HepG2 (cell line): ENCODE measurements around the gene RELL1. TPM values are rescaled to one million over a fixed set of nuclear protein-coding genes. Genes with fewer than 3 reads are reported as not detected.

Experiments used
- GATA4 ChIP-seq: sonication (generic); IDR thresholded peaks from 2 replicates; pipeline ENCODE4 v1.6.1; 2016; ENCODE audit warnings: antibody characterized with exemption, low read depth, borderline replicate concordance
- GLMP ChIP-seq: sonication (generic); formaldehyde crosslinking; IDR thresholded peaks from 2 replicates; pipeline ENCODE4 v1.9.0; 2021; ENCODE audit warnings: missing genetic modification reagents, mild to moderate bottlenecking, borderline replicate concordance
- JUND ChIP-seq: sonication (generic); formaldehyde crosslinking; IDR thresholded peaks from 2 replicates; pipeline ENCODE4 v1.8.0; 2022; ENCODE audit warnings: mild to moderate bottlenecking, missing genetic modification reagents
- MXI1 ChIP-seq: IDR thresholded peaks from 3 replicates; pipeline ENCODE4 v1.6.1; 2012; ENCODE audit warnings: low read depth, low read length, inconsistent platforms, borderline replicate concordance
- NFATC3 ChIP-seq: sonication (generic); formaldehyde crosslinking; IDR thresholded peaks from 2 replicates; pipeline ENCODE4 v1.5.1; 2020; ENCODE audit warnings: mild to moderate bottlenecking, missing genetic modification reagents
- NFE2 ChIP-seq: sonication (generic); formaldehyde crosslinking; IDR thresholded peaks from 2 replicates; pipeline ENCODE4 v1.4.0; 2020; ENCODE audit warnings: missing genetic modification reagents
- PLSCR1 ChIP-seq: sonication (generic); formaldehyde crosslinking; IDR thresholded peaks from 2 replicates; pipeline ENCODE4 v1.5.0; 2020; ENCODE audit warnings: missing genetic modification reagents, mild to moderate bottlenecking, borderline replicate concordance
- SALL2 ChIP-seq: sonication (generic); formaldehyde crosslinking; IDR thresholded peaks from 2 replicates; pipeline ENCODE4 v1.8.1; 2023; ENCODE audit warnings: mild to moderate bottlenecking, missing genetic modification reagents, inconsistent platforms
- SAP130 ChIP-seq: IDR thresholded peaks from 2 replicates; pipeline ENCODE4 v1.6.1; 2016; ENCODE audit warnings: low read depth
- ZBTB14 ChIP-seq: sonication (generic); formaldehyde crosslinking; IDR thresholded peaks from 2 replicates; pipeline ENCODE4 v1.4.0; 2020; ENCODE audit warnings: missing genetic modification reagents
- ZNF160 ChIP-seq: sonication (generic); formaldehyde crosslinking; IDR thresholded peaks from 2 replicates; pipeline ENCODE4 v1.8.0; 2022; ENCODE audit warnings: mild to moderate bottlenecking, inconsistent platforms, missing genetic modification reagents
- ZNF20 ChIP-seq: sonication (generic); formaldehyde crosslinking; IDR thresholded peaks from 2 replicates; pipeline ENCODE4 v1.4.0; 2020; ENCODE audit warnings: mild to moderate bottlenecking, moderate library complexity, missing genetic modification reagents
- ZNF318 ChIP-seq: sonication (generic); formaldehyde crosslinking; IDR thresholded peaks from 2 replicates; pipeline ENCODE4 v1.4.0; 2020; ENCODE audit warnings: mild to moderate bottlenecking, missing genetic modification reagents
- ZNF572 ChIP-seq: sonication (generic); formaldehyde crosslinking; IDR thresholded peaks from 2 replicates; pipeline ENCODE4 v1.5.1; 2020; ENCODE audit warnings: mild to moderate bottlenecking, missing genetic modification reagents
- ZNF670 ChIP-seq: sonication (generic); formaldehyde crosslinking; IDR thresholded peaks from 2 replicates; pipeline ENCODE4 v1.8.0; 2022; ENCODE audit warnings: mild to moderate bottlenecking, missing genetic modification reagents, borderline replicate concordance
- ZNF709 ChIP-seq: sonication (generic); formaldehyde crosslinking; IDR thresholded peaks from 2 replicates; pipeline ENCODE4 v1.5.0; 2020; ENCODE audit warnings: mild to moderate bottlenecking, missing genetic modification reagents
- ZNF776 ChIP-seq: sonication (generic); formaldehyde crosslinking; IDR thresholded peaks from 2 replicates; pipeline ENCODE4 v1.4.0; 2020; ENCODE audit warnings: mild to moderate bottlenecking, missing genetic modification reagents
- ZSCAN25 ChIP-seq: sonication (generic); formaldehyde crosslinking; IDR thresholded peaks from 2 replicates; pipeline ENCODE4 v1.8.0; 2022; ENCODE audit warnings: mild to moderate bottlenecking, missing genetic modification reagents
- polyA plus RNA-seq, 8 experiments: library from polyadenylated mRNA; depleted of rRNA in 3 of 8; stranded (reverse) in 7 of 8; unstranded in 1 of 8; fragments of >200 nt; fragmentation: Illumina TruSeq in 4 of 8; extraction: Trizol in 4 of 8; gene quantifications; 2 replicates each; pipeline versions ENCODE4 v1.2.1 to v1.2.3, GENCODE V29; 2011 to 2016; ENCODE audit warnings: low read depth in 4 of 8, missing spikeins in 1 of 8, mixed read lengths in 1 of 8; ENCODE audit not compliant: insufficient read depth in 1 of 8
- total RNA-seq, 5 experiments: library from RNA; depleted of rRNA; stranded (reverse); fragments of >200 nt; fragmentation: Illumina TruSeq; extraction: Trizol; gene quantifications; 2 replicates each; pipeline ENCODE4 v1.2.3, GENCODE V29; 2016; ENCODE audit warnings: low read depth in 1 of 5

The RELL1 gene
- total and polyA plus RNA-seq, 2 of the 13 experiments (the other 11 are each of a cell fraction or from before 2014, with no cell fraction given): 8.4 to 58.4 TPM

- TF ChIP-seq GLMP (CRISPR knock-in tag) (no peak), PLSCR1 (CRISPR knock-in tag) (no peak), SAP130 (CRISPR knock-in tag) (peak; percentile 78), SALL2 (CRISPR knock-in tag) (no peak), ZNF318 (CRISPR knock-in tag) (no peak), ZNF776 (CRISPR knock-in tag) (no peak), ZNF20 (CRISPR knock-in tag) (no peak), ZNF160 (CRISPR knock-in tag) (peak; percentile 44; the same call in 1 of the 2 replicates), ZNF709 (CRISPR knock-in tag) (no peak), ZSCAN25 (CRISPR knock-in tag) (peak; percentile 47; the same call in 1 of the 2 replicates), ZBTB14 (CRISPR knock-in tag) (no peak), MXI1 (peak; percentile 57; the same call in 1 of the 3 replicates), NFE2 (no peak), GATA4 (no peak), JUND (CRISPR knock-in tag) (peak; percentile 98), ZNF572 (CRISPR knock-in tag) (no peak), NFATC3 (CRISPR knock-in tag) (no peak), ZNF670 (no peak)
Measured at GRCh38 chr4:37648084-37648817, 37.9 kb downstream of the RELL1 start (continued).
